ENCODE measurements around the gene DLK2.

DNA sequence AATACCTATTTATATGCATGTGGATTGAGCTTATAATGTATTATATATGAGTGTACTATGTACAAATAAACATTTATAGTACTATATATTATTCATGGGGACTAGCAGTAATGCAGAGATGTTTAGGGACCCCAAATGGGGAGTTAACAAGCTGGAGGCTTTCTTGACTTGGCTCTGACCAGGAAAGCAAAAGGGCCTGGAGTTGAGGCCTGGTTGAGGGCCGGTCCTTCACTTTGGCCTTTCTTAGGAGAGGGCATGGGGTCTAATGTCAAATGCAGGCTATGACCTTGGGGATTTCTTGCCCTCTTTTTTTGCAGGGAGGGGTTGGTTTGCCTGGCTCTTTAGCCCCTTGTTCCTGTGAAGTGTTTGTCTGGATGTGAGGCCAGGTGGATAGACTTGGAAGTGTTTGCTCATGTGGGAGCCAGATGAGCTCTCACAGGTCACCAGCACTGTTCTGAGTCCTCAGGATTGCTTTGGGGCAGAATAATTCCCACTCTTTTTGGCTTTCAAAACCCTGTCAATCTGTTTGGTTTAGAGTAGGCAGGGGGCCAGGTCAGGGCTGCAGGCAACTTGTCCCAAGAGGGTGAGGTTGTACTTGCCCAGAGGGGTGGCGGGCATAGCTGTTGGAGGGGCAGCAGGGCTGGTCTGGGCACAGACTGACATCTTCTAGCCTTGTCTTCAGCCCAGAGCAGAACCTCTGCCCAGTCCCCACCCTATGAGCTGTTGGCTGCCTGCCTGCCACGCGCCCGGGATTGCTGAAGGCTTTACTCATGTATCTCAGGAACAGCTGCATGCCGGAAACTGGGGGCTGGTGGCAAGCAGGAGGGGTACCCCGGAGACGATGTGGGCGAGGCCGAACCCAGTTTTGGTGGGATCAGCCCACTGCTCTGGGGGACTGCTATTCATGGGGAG lies 36.7 kb upstream of the DLK2 start:
- TF ChIP-seq CTCF (IDR thresholded peaks at IDR 0.05) (no peak), POLR2A (IDR thresholded peaks at IDR 0.05) (no peak)
